Skeletal muscle cell (primary cell): Measurements from ENCODE around the gene CMA1.
"Not testable (repeated sequence)": the region's sequence is repeated elsewhere in the genome, so short reads cannot be mapped to it uniquely, and the experiment has no call there.

Experiments used
- DNase-seq: peaks from one replicate; pipeline ENCODE4 v3.0.0-alpha.2; 2010; ENCODE audit warnings: low read depth
- H3K4me3 ChIP-seq: 2 replicates; pipeline ENCODE4 v1.5.1; 2011; ENCODE audit warnings: low read depth, mild to moderate bottlenecking, control low read depth, low read length, moderate library complexity

CMA1 gene

DNA sequence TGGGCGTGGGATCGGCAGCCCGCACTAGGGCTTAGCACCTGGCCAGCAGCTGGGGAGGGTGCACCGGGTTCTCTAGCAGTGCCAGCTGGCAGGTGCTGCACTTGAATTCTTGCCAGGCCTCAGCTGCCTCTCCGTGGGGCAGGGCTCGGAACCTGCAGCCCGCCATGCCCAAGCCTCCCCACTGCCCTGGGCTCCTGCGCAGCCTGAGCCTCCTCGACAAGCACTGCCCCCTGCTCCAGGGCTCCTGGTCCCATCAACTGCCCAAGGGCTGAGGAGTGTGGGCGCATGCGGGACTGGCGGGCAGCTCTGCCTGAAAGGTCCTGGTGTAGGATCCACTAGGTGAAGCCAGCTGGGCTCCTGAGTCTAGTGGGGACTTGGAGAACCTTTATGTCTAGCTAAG, 34.9 kb downstream of the CMA1 start:
- DNase-seq, result no peak
- no peak overlapping the region for H3K4me3 ChIP-seq

DNA sequence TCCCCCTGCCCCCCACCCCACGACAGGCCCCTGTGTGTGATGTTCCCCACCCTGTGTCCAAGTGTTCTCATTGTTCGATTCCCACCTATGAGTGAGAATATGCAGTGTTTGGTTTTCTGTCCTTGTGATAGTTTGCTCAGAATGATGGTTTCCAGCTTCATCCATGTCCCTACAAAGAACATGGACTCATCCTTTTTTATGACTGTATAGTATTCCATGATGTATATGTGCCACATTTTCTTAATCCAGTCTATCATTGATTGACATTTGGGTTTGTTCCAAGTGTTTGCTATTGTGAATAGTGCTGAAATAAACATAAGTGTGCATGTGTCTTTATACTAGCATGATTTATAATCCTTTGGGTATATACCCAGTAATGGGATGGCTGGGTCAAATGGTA, 37.6 kb downstream of the CMA1 start:
- not testable (repeated sequence) for DNase-seq, H3K4me3 ChIP-seq

DNA sequence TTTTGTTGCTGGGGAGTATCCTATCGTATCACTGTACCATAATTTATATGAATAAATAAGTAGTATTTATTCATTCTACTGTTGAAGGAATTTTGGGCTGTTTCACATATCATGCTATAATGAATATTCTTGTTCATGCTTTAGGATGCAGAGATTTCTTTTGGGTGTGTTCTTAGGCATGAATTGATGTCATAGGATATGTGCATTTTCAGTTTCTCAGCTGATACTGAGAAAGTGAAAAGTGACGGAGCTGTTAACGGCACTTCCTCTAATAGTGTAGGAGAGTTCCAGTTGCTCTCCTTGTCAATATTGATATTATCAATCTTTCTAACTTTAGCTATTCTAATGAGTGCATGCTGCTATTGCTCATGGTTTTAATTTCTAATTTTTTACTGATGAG, 42.3 kb downstream of the CMA1 start:
- DNase-seq, result no peak
- H3K4me3 ChIP-seq, result no peak overlapping the region

GRCh38 chr14:24465368-24465767, 42.7 kb downstream of the CMA1 start:
- no peak for DNase-seq

GRCh38 chr14:24463884-24464785, 43.9 kb downstream of the CMA1 start:
- DNase-seq, result no peak
- no peak overlapping the region for H3K4me3 ChIP-seq

More at GRCh38 chr14:24465368-24465767, 42.7 kb downstream of the CMA1 start:
- H3K4me3 ChIP-seq, result no peak overlapping the region

GRCh38 chr14:24463017-24463883, 44.8 kb downstream of the CMA1 start:
- H3K4me3 ChIP-seq, result no peak overlapping the region
- DNase-seq, result no peak

DNA sequence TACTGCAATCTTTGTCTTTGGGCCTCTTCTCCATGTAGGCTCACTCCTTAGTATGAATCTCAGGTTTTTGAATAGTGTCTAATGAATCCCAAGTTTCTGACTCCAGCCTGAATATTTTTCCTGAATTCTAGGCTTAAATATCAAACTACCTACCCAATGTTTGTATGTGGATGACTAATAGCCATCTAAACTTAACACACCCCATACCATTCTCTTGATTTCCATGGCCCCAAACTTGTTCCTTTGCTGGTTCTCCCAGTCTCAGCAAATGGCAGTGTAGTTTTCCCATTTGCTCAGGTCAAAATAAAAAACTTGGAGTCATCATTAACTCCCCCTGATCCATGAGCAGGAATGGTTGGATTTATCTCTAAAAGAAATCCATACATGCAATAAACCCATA, 46.7 kb downstream of the CMA1 start:
- no peak for DNase-seq
- no peak overlapping the region for H3K4me3 ChIP-seq

- no peak overlapping the region for H3K4me3 ChIP-seq
- DNase-seq, result no peak
Measured at GRCh38 chr14:24459331-24459730, 48.7 kb downstream of the CMA1 start.

DNA sequence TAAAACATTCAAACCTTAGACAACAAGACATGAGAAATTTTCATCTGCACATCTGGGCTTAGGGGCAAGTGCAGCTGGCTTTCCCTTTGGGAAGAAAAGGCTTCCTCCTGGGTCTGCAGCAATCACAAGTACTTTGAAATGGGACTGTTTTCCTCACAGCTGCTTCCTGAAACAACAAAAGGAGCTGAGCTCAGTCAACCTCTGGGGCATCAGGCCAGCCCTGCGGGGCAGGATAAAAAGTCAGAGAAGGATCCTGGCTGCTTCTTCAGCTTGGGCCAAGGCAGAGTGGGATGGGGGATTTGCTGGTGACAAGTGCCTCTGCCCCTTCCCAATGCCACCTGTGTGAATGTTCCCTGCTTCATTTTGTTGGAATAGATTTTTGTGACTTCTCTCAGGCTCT, 49.3 kb downstream of the CMA1 start:
- H3K4me3 ChIP-seq, result no peak overlapping the region
- no peak for DNase-seq

- DNase-seq, result no peak
- H3K4me3 ChIP-seq, result no peak overlapping the region
Measured at GRCh38 chr14:24456980-24457379, 51.1 kb downstream of the CMA1 start.
